Lower leg skin (tissue), 4 donors: ENCODE measurements around the gene PTBP3. TPM values are rescaled to one million over a fixed set of nuclear protein-coding genes. Genes with fewer than 3 reads are reported as not detected.

Experiments
- DNase-seq, 2 donors: peaks; one replicate each; pipeline ENCODE4 v3.0.0-alpha.2; 2019; ENCODE audit warnings: low spot score in 2 of 2
- H3K4me3 ChIP-seq: fragments of 200-600 bp; sonication (generic); 2 replicates; pipeline ENCODE4 v1.5.1; 2017; ENCODE audit warnings: mild to moderate bottlenecking, low read depth; ENCODE audit not compliant: poor library complexity, severe bottlenecking
- CTCF ChIP-seq, 3 donors: fragments of 450-650 bp; IDR thresholded peaks; one replicate each; pipeline ENCODE4 v1.5.1; 2016; ENCODE audit warnings: antibody characterized with exemption in 3 of 3, mild to moderate bottlenecking in 3 of 3, moderate library complexity in 2 of 3
- POLR2A ChIP-seq, 2 donors: fragments of 450-650 bp; IDR thresholded peaks; one replicate each; pipeline ENCODE4 v1.6.1; 2016 to 2017; ENCODE audit warnings: antibody characterized with exemption in 2 of 2, mild to moderate bottlenecking in 1 of 2, moderate library complexity in 1 of 2
- WGBS, 2 donors: methylation state at CpG; one replicate each; pipeline ENCODE4 v1.1.5; 2018; 5-methylcytosine and 5-hydroxymethylcytosine counted together
- intact Hi-C: fragments of 100-400 bp; cut with DNase I; formaldehyde crosslinking; loops from one replicate; pipeline ENCODE4 v1.15.0; 2023; ENCODE audit warnings: low total_unique reads
- total RNA-seq, 4 donors: library from RNA; depleted of rRNA; stranded (reverse); fragments of >200 nt; gene quantifications; one replicate each; pipeline ENCODE4 v1.1.0, GENCODE V29; 2016

The PTBP3 gene
- total RNA-seq, 4 donors from 2014 or later = 82.5 to 201 (median 156) TPM

DNA sequence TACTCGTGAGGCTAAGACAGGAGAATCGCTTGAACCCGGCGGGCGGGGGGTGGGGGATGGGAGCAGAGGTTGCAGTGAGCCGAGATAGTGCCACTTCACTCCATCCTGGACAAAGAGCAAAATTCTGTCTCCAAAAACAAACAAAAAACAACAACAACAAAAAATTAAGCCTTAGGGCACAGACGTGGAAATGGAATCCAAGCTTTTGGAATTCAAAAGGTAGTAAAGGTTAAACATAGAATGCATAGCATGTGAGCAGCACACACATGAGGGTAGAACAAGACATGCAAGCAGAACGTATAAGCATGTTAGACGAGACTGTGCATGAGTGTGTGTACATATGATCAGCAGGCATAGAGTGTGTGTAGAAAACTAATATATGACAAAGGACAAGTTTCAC, 68.0 kb downstream of the PTBP3 start:
- 92 to 95% methylated on average over 9 of the region's 9 CpGs for WGBS, 2 donors
- intact Hi-C loops = no loop called here
- H3K4me3 ChIP-seq = no peak overlapping the region
- DNase-seq = no peak
- no peak for TF ChIP-seq POLR2A (IDR thresholded peaks at IDR 0.05)
- no peak for TF ChIP-seq CTCF (IDR thresholded peaks at IDR 0.05)

DNA sequence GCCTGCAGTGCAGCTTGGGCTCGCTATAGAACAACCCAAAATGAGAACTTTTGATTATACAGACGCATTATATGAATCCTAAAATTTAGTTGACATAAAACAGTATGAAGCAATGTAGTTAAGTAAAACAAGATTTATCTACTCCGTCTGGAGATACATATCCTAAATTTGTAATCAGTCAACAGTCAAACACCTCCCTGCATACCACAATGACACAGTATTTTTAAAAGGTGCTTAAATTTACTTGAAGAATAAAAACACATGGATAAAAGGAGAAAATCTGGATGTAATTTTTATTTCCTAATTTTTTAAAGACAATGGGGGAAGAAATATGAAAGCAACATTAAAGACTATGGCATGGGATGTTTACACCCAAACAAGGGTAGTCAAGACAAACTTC, 70.8 kb downstream of the PTBP3 start:
- WGBS, 2 donors = 96 to 99% methylated on average over 3 of the region's 3 CpGs
- TF ChIP-seq CTCF (IDR thresholded peaks at IDR 0.05) = no peak
- no peak for TF ChIP-seq POLR2A (IDR thresholded peaks at IDR 0.05)
- no peak overlapping the region for H3K4me3 ChIP-seq
- intact Hi-C loops = no loop called here
- DNase-seq = no peak

DNA sequence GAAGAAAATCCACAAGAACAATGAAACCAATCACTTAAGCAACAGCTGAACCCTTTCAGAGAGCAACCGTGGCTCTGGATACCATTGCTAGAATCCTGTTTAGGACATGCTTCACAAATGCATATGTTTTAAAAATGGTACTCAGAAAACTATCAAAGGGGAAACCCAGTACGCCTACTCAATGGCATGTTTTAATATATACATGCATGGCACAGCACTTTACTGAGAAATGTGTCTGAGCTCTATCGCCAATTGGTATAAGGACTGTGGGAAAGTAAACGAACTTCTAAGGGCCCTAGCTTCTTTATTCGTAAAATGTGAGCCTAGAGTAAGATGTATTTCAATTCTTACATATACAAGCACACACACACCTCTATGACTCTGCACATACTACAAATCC, 72.3 kb downstream of the PTBP3 start:
- intact Hi-C loops = no loop called here
- TF ChIP-seq CTCF (IDR thresholded peaks at IDR 0.05) = no peak
- no peak for TF ChIP-seq POLR2A (IDR thresholded peaks at IDR 0.05)
- no peak for DNase-seq
- 88 to 95% methylated on average over 5 of the region's 5 CpGs for WGBS, 2 donors
- no peak overlapping the region for H3K4me3 ChIP-seq

DNA sequence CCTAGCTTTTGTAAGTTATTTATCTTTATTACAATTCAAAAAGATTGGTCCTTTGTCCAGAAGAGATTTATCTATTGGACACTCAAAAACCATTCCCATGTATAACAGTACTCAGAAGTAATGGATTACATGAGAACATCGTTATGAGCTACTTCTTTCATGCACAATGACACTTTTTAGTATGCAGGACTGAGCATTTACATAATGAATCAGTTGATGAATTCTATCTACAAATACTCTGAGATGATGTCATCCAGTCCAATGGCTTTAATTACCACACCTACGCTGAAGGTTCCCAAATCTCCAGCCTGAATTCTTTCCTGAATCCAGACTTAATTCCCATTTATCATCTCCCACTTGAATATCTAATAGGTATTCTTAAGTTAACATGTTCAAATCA, 75.3 kb downstream of the PTBP3 start:
- intact Hi-C loops = no loop called here
- TF ChIP-seq POLR2A (IDR thresholded peaks at IDR 0.05) (no peak), CTCF (IDR thresholded peaks at IDR 0.05) (no peak)
- H3K4me3 ChIP-seq = no peak overlapping the region
- DNase-seq = no peak
- 77 to 79% methylated on average over 2 of the region's 2 CpGs for WGBS, 2 donors

GRCh38 chr9:112252194-112252593, 81.2 kb downstream of the PTBP3 start:
- intact Hi-C loops = no loop called here
- no peak for DNase-seq
- H3K4me3 ChIP-seq = no peak overlapping the region
- 79 to 83% methylated on average over 5 of the region's 5 CpGs for WGBS, 2 donors
- TF ChIP-seq CTCF (IDR thresholded peaks at IDR 0.05) (no peak), POLR2A (IDR thresholded peaks at IDR 0.05) (no peak)

DNA sequence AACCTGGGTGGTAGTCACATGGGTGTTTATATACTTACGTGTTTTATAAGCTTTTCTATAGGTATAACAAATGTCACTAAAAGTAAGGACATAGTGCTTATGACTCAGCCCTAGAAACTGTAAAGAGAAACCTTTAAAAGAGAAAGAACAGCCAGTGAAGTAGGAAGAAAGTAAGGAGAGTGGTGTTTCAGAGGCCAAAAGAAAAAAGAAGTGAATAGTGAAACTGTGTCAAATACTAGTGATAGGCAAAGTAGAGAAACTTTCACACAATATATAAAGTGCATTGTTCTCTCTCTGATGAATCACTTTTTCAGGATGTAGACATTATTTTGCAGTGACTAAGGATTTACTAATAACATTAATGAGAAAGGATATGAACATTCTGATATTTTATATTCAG, 84.1 kb downstream of the PTBP3 start:
- TF ChIP-seq POLR2A (IDR thresholded peaks at IDR 0.05) = no peak
- no peak for TF ChIP-seq CTCF (IDR thresholded peaks at IDR 0.05)
- no peak overlapping the region for H3K4me3 ChIP-seq
- intact Hi-C loops = no loop called here
- 91 to 92% methylated on average over 1 of the region's 1 CpG for WGBS, 2 donors
- no peak for DNase-seq
